Measurements from ENCODE around the gene OR6X1.

GRCh38 chr11:123751781-123752180 lies 2.5 kb downstream of the OR6X1 start:
- TF ChIP-seq POLR2A (IDR thresholded peaks at IDR 0.05; ENCODE audit: low read length) (no peak), GATA1 (IDR thresholded peaks at IDR 0.05; ENCODE audit: low read depth, low read length) (no peak)
